Thymus (tissue), 11 donors: Measurements from ENCODE around the gene PDE6A. TPM values are rescaled to one million over a fixed set of nuclear protein-coding genes. Genes with fewer than 3 reads are reported as not detected.
"Not testable (repeated sequence)": the region's sequence is repeated elsewhere in the genome, so short reads cannot be mapped to it uniquely, and the experiment has no call there.

Experiments
- DNase-seq, 9 donors: peaks; one replicate each; pipeline ENCODE4 v3.0.0-alpha.2; 2013; ENCODE audit warnings: low spot score in 9 of 9, low read depth in 6 of 9, missing footprints in 1 of 9
- H3K27ac ChIP-seq, 2 donors: one replicate each; pipeline ENCODE4 v1.5.1; 2013; ENCODE audit warnings: control low read depth in 1 of 2, low read depth in 1 of 2, low read length in 1 of 2, mild to moderate bottlenecking in 1 of 2, moderate library complexity in 1 of 2
- H3K27me3 ChIP-seq, 2 donors: one replicate each; pipeline ENCODE4 v1.5.1; 2013; ENCODE audit warnings: low read length in 1 of 2; ENCODE audit not compliant: control insufficient read depth in 2 of 2, insufficient read depth in 1 of 2
- H3K36me3 ChIP-seq, 2 donors: one replicate each; pipeline ENCODE4 v1.5.1; 2013; ENCODE audit warnings: low read length in 1 of 2, mild to moderate bottlenecking in 1 of 2, moderate library complexity in 1 of 2; ENCODE audit not compliant: control insufficient read depth in 2 of 2, insufficient read depth in 2 of 2
- H3K4me1 ChIP-seq, 2 donors: one replicate each; pipeline ENCODE4 v1.5.1; 2013; ENCODE audit warnings: low read length in 2 of 2; ENCODE audit not compliant: control insufficient read depth in 2 of 2, insufficient read depth in 2 of 2
- H3K4me3 ChIP-seq, 2 donors: one replicate each; pipeline ENCODE4 v1.5.1; 2013; ENCODE audit warnings: low read length in 2 of 2, control low read depth in 1 of 2, mild to moderate bottlenecking in 1 of 2
- H3K9me3 ChIP-seq, 2 donors: one replicate each; pipeline ENCODE4 v1.5.1; 2013; ENCODE audit warnings: low read length in 1 of 2, mild to moderate bottlenecking in 1 of 2; ENCODE audit not compliant: control insufficient read depth in 2 of 2, insufficient read depth in 1 of 2
- WGBS: extraction: QIAGEN DNeasy Blood & Tissue Kit; methylation state at CpG from one replicate; pipeline ENCODE4 v1.1.7; 2013; 5-methylcytosine and 5-hydroxymethylcytosine counted together
- polyA plus RNA-seq: library from polyadenylated mRNA; stranded (reverse); fragments of 200-250 nt; gene quantifications from one replicate; pipeline ENCODE4 v1.2.3, GENCODE V29; 2013
- total RNA-seq: library from RNA; stranded (reverse); fragments of 120-200 nt; gene quantifications from one replicate; pipeline ENCODE4 v1.2.4, GENCODE V29; 2013
- donor health status: healthy.

Gene PDE6A
- total and polyA plus RNA-seq, 2 donors, result under 0.01 to 0.16 TPM

- no peak for DNase-seq
- 88% methylated on average over 5 of the region's 5 CpGs for WGBS
Observed at GRCh38 chr5:149956685-149957084, 12.1 kb upstream of the PDE6A start.

GRCh38 chr5:149954798-149955197, 10.2 kb upstream of the PDE6A start:
- no peaks in the 10 kb centered on the region for H3K36me3 ChIP-seq
- 86% methylated on average over 6 of the region's 6 CpGs for WGBS
- H3K9me3 ChIP-seq, result no peaks in the 10 kb centered on the region
- peaks cover under 1 to 4% of the 10 kb centered on the region in 2 donors for H3K4me1 ChIP-seq
- H3K4me3 ChIP-seq, result no peak overlapping the region
- no peak for DNase-seq
- H3K27ac ChIP-seq, result no peak overlapping the region
- no peaks in the 10 kb centered on the region for H3K27me3 ChIP-seq

More at GRCh38 chr5:149956685-149957084, 12.1 kb upstream of the PDE6A start:
- Histone ChIP-seq H3K4me3 (no peak overlapping the region), H3K9me3 (no peaks in the 10 kb centered on the region), H3K27me3 (no peaks in the 10 kb centered on the region), H3K27ac (no peak overlapping the region), H3K4me1 (peaks cover 10 to 16% of the 10 kb centered on the region in 2 donors), H3K36me3 (no peaks in the 10 kb centered on the region)

GRCh38 chr5:149953436-149954121, 9.0 kb upstream of the PDE6A start:
- no peaks in the 10 kb centered on the region for H3K9me3 ChIP-seq
- 96% methylated on average over 9 of the region's 9 CpGs for WGBS
- H3K27me3 ChIP-seq, result no peaks in the 10 kb centered on the region
- H3K4me1 ChIP-seq, result no peaks in the 10 kb centered on the region
- no peak overlapping the region for H3K4me3 ChIP-seq
- H3K27ac ChIP-seq, result no peak overlapping the region
- no peak for DNase-seq
- H3K36me3 ChIP-seq, result no peaks in the 10 kb centered on the region

GRCh38 chr5:149951138-149951749, 6.7 kb upstream of the PDE6A start:
- Histone ChIP-seq H3K27ac (no peak overlapping the region), H3K27me3 (no peaks in the 10 kb centered on the region), H3K4me3 (no peak overlapping the region), H3K36me3 (no peaks in the 10 kb centered on the region), H3K4me1 (no peaks in the 10 kb centered on the region), H3K9me3 (no peaks in the 10 kb centered on the region)
- WGBS, result 87% methylated on average over 6 of the region's 6 CpGs
- no peak for DNase-seq

- no peak overlapping the region for H3K27ac ChIP-seq
- H3K4me3 ChIP-seq, result no peak overlapping the region
- H3K9me3 ChIP-seq, result peaks cover 0 to under 1% of the 10 kb centered on the region in 2 donors
- H3K27me3 ChIP-seq, result no peaks in the 10 kb centered on the region
- no peak for DNase-seq
- H3K4me1 ChIP-seq, result no peaks in the 10 kb centered on the region
- no peaks in the 10 kb centered on the region for H3K36me3 ChIP-seq
- 96% methylated on average over 5 of the region's 5 CpGs for WGBS
Observed at GRCh38 chr5:149948993-149949392, 4.4 kb upstream of the PDE6A start.

GRCh38 chr5:149946118-149946517, 1.5 kb upstream of the PDE6A start:
- WGBS, result 95% methylated on average over 3 of the region's 3 CpGs
- DNase-seq, result no peak
- H3K4me1 ChIP-seq, result no peaks in the 10 kb centered on the region
- H3K36me3 ChIP-seq, result no peaks in the 10 kb centered on the region
- no peak overlapping the region for H3K27ac ChIP-seq
- no peaks in the 10 kb centered on the region for H3K27me3 ChIP-seq
- no peak overlapping the region for H3K4me3 ChIP-seq
- H3K9me3 ChIP-seq, result peaks cover 0 to 1% of the 10 kb centered on the region in 2 donors

GRCh38 chr5:149943177-149943949, 1.2 kb downstream of the PDE6A start:
- H3K27me3 ChIP-seq, DNase-seq, H3K36me3 ChIP-seq, H3K27ac ChIP-seq, H3K9me3 ChIP-seq, H3K4me1 ChIP-seq, H3K4me3 ChIP-seq: not testable (repeated sequence)
- 97% methylated on average over 6 of the region's 6 CpGs for WGBS

- H3K27me3 ChIP-seq, H3K4me1 ChIP-seq, H3K27ac ChIP-seq, DNase-seq, H3K36me3 ChIP-seq, H3K4me3 ChIP-seq, H3K9me3 ChIP-seq: not testable (repeated sequence)
- WGBS, result 93% methylated on average over 4 of the region's 4 CpGs
Observed at GRCh38 chr5:149942741-149943169, 1.8 kb downstream of the PDE6A start.

- H3K9me3 ChIP-seq, result peaks cover 0 to 1% of the 10 kb centered on the region in 2 donors
- WGBS, result 97% methylated on average over 2 of the region's 2 CpGs
- H3K27ac ChIP-seq, result no peak overlapping the region
Observed at GRCh38 chr5:149942199-149942598, 2.4 kb downstream of the PDE6A start.

More at GRCh38 chr5:149942199-149942598, 2.4 kb downstream of the PDE6A start:
- no peak for DNase-seq
- H3K36me3 ChIP-seq, result no peaks in the 10 kb centered on the region
- no peak overlapping the region for H3K4me3 ChIP-seq
- H3K27me3 ChIP-seq, result no peaks in the 10 kb centered on the region
- no peaks in the 10 kb centered on the region for H3K4me1 ChIP-seq
